PC-9 (cell line): Measurements from ENCODE around the gene SIGLEC7.

Experiments
- CTCF ChIP-seq: fragments of 200-600 bp; sonication (generic); conservative IDR thresholded peaks from 2 replicates; pipeline ENCODE4 v1.6.1; 2017; ENCODE audit warnings: mixed run types, antibody characterized with exemption, mild to moderate bottlenecking, moderate library complexity
- EZH2 ChIP-seq: fragments of 200-600 bp; sonication (generic); IDR thresholded peaks from 2 replicates; pipeline ENCODE4 v1.8.0; 2017; ENCODE audit warnings: antibody characterized with exemption, low read depth

- TF ChIP-seq CTCF (no peak), EZH2 (no peak)
These were observed 53.1 kb downstream of the SIGLEC7 start for GRCh38 chr19:51195316-51195586.
